Lung (tissue), 12 donors: ENCODE results near the gene RGCC. TPM values are rescaled to one million over a fixed set of nuclear protein-coding genes. Genes with fewer than 3 reads are reported as not detected.

Experiments used
- ATAC-seq: fragments of 200-7000 bp; cut with Tn5 transposase; one replicate; pipeline ENCODE4 v1.9.1; 2020; ENCODE audit warnings: moderate number of reproducible peaks; ENCODE audit not compliant: insufficient read depth, low FRiP score
- DNase-seq, 3 donors: peaks; one replicate each; pipeline ENCODE4 v3.0.0-alpha.2; 2013 to 2017
- H3K27ac ChIP-seq, 2 donors: one replicate each; pipeline ENCODE4 v1.5.1; 2013; ENCODE audit warnings: mild to moderate bottlenecking in 2 of 2, moderate library complexity in 2 of 2, control low read depth in 1 of 2, inconsistent platforms in 1 of 2, low read depth in 1 of 2, low read length in 1 of 2
- H3K27me3 ChIP-seq, 3 donors: one replicate each; pipeline ENCODE4 v1.5.1; 2013; ENCODE audit warnings: low read length in 2 of 3; ENCODE audit not compliant: control insufficient read depth in 3 of 3, insufficient read depth in 3 of 3
- H3K36me3 ChIP-seq, 4 donors: one replicate each; pipeline ENCODE4 v1.5.1; 2013; ENCODE audit warnings: low read length in 4 of 4, mild to moderate bottlenecking in 1 of 4, moderate library complexity in 1 of 4; ENCODE audit not compliant: control insufficient read depth in 4 of 4, insufficient read depth in 4 of 4
- H3K4me1 ChIP-seq, 5 donors: one replicate each; pipeline ENCODE4 v1.5.1; 2013; ENCODE audit warnings: low read length in 5 of 5, mild to moderate bottlenecking in 2 of 5, moderate library complexity in 1 of 5; ENCODE audit not compliant: control insufficient read depth in 5 of 5, insufficient read depth in 5 of 5
- H3K4me3 ChIP-seq: one replicate; pipeline ENCODE4 v1.5.1; 2013; ENCODE audit warnings: mild to moderate bottlenecking, control low read depth, moderate library complexity
- H3K9ac ChIP-seq, 2 donors: one replicate each; pipeline ENCODE4 v1.5.1; 2013; ENCODE audit warnings: low read length in 2 of 2, control low read depth in 1 of 2; ENCODE audit not compliant: insufficient read depth in 1 of 2
- H3K9me3 ChIP-seq, 4 donors: one replicate each; pipeline ENCODE4 v1.5.1; 2013; ENCODE audit warnings: low read length in 3 of 4, mild to moderate bottlenecking in 1 of 4, moderate library complexity in 1 of 4; ENCODE audit not compliant: control insufficient read depth in 4 of 4, insufficient read depth in 3 of 4
- WGBS, 2 donors: extraction: QIAGEN DNeasy Blood & Tissue Kit; methylation state at CpG; one replicate each; pipeline ENCODE4 v1.1.7; 2013; 5-methylcytosine and 5-hydroxymethylcytosine counted together
- polyA plus RNA-seq, 2 donors: library from polyadenylated mRNA; stranded (reverse); fragments of 200-250 nt; gene quantifications; one replicate each; pipeline ENCODE4 v1.2.1, GENCODE V29; 2013
- total RNA-seq, 2 donors: library from RNA; depleted of rRNA in 1 of 2; stranded (reverse); fragments of >200 nt in 1 of 2; gene quantifications; one replicate each; pipeline ENCODE4 v1.2.1, GENCODE V29; 2014 to 2021
- TF ChIP-seq, protein P1 (sequence below): IDR thresholded peaks from 2 replicates; pipeline ENCODE4 v1.5.1; 2012; ENCODE audit warnings: mild to moderate bottlenecking; ENCODE audit errors: control extremely low read depth, extremely low read depth
- donor health status: control.
- donor health status: control.
- donor health status: Bipolar disorder and iron deficiency.
- donor health status: healthy.
- donor health status: DM: yes; HTN: yes; CAD: no.

RGCC gene
- total and polyA plus RNA-seq, 4 donors: 167 to 359 (median 292) TPM

GRCh38 chr13:41497436-41497835 lies 40.1 kb downstream of the RGCC start:
- H3K27ac ChIP-seq: no peak overlapping the region
- TF ChIP-seq, protein P1, sequence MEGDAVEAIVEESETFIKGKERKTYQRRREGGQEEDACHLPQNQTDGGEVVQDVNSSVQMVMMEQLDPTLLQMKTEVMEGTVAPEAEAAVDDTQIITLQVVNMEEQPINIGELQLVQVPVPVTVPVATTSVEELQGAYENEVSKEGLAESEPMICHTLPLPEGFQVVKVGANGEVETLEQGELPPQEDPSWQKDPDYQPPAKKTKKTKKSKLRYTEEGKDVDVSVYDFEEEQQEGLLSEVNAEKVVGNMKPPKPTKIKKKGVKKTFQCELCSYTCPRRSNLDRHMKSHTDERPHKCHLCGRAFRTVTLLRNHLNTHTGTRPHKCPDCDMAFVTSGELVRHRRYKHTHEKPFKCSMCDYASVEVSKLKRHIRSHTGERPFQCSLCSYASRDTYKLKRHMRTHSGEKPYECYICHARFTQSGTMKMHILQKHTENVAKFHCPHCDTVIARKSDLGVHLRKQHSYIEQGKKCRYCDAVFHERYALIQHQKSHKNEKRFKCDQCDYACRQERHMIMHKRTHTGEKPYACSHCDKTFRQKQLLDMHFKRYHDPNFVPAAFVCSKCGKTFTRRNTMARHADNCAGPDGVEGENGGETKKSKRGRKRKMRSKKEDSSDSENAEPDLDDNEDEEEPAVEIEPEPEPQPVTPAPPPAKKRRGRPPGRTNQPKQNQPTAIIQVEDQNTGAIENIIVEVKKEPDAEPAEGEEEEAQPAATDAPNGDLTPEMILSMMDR: no peak
- no peaks in the 10 kb centered on the region for H3K27me3 ChIP-seq
- no peaks in the 10 kb centered on the region for H3K36me3 ChIP-seq
- DNase-seq (no peak), ATAC-seq (no peak)
- peaks cover 0 to 21% (median 5%) of the 10 kb centered on the region in 5 donors for H3K4me1 ChIP-seq
- WGBS, 2 donors: 87 to 96% methylated on average over 5 of the region's 5 CpGs
- no peak overlapping the region for H3K9ac ChIP-seq
- no peaks in the 10 kb centered on the region for H3K9me3 ChIP-seq
- H3K4me3 ChIP-seq: no peak overlapping the region

DNA sequence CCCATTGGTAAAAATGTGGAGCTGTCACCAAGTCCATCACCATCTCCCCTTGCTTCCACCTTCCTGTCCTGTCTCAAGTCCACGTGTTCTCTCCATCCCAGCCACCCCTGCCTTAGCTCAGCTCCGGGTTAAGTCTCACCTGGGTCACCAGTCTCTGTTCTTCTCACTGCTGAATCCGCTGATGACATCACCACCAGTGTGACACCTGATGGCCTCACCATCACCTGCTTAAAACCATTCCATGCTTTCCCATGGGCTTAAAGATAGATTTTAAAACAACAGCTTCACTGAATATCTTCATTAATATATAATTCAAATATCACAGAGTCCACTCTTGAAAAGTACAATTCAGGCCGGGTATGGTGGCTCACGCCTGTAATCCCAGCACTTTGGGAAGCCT lies 42.1 kb downstream of the RGCC start:
- no peaks in the 10 kb centered on the region for H3K36me3 ChIP-seq
- DNase-seq: no peak
- WGBS, 2 donors: 95 to 97% methylated on average over 5 of the region's 5 CpGs
- peaks cover 0 to 9% (median 0%) of the 10 kb centered on the region in 5 donors for H3K4me1 ChIP-seq
- H3K27ac ChIP-seq: no peak overlapping the region
- no peak for ATAC-seq
- H3K27me3 ChIP-seq: no peaks in the 10 kb centered on the region
- no peak overlapping the region for H3K9ac ChIP-seq
- no peaks in the 10 kb centered on the region for H3K9me3 ChIP-seq
- H3K4me3 ChIP-seq: no peak overlapping the region
- TF ChIP-seq, protein P1: no peak

GRCh38 chr13:41500511-41500910 lies 43.2 kb downstream of the RGCC start:
- ATAC-seq (no peak), DNase-seq (no peak)

More at GRCh38 chr13:41500511-41500910, 43.2 kb downstream of the RGCC start:
- Histone ChIP-seq H3K27me3 (no peaks in the 10 kb centered on the region), H3K9me3 (no peaks in the 10 kb centered on the region), H3K4me3 (no peak overlapping the region), H3K36me3 (no peaks in the 10 kb centered on the region), H3K27ac (no peak overlapping the region), H3K9ac (no peak overlapping the region), H3K4me1 (peaks cover 0 to 8% (median 0%) of the 10 kb centered on the region in 5 donors)
- WGBS, 2 donors: 67 to 74% methylated on average over 5 of the region's 5 CpGs
- TF ChIP-seq, protein P1: no peak
